GM18519 (cell line): ENCODE results near the gene NUDT3.
"Not testable (repeated sequence)": the region's sequence is repeated elsewhere in the genome, so short reads cannot be mapped to it uniquely, and the experiment has no call there.

Source experiments
- ATAC-seq: cut with Tn5 transposase; IDR thresholded peaks from one replicate; pipeline ENCODE4 v1.9.1; 2021; ENCODE audit warnings: mild to moderate bottlenecking, moderate library complexity; ENCODE audit not compliant: unreplicated experiment, low FRiP score

Gene NUDT3

GRCh38 chr6:34371865-34372264 lies 20.6 kb downstream of the NUDT3 start:
- ATAC-seq: not testable (repeated sequence)

GRCh38 chr6:34370361-34370760 lies 22.1 kb downstream of the NUDT3 start:
- no peak for ATAC-seq

- ATAC-seq: no peak
Observed at GRCh38 chr6:34369385-34369784, 23.1 kb downstream of the NUDT3 start.

- no peak for ATAC-seq
Observed at GRCh38 chr6:34366639-34366921, 25.9 kb downstream of the NUDT3 start.

- not testable (repeated sequence) for ATAC-seq
Observed at GRCh38 chr6:34365781-34366638, 26.5 kb downstream of the NUDT3 start.

GRCh38 chr6:34363681-34364075 lies 28.8 kb downstream of the NUDT3 start:
- not testable (repeated sequence) for ATAC-seq

- ATAC-seq: no peak
Observed at GRCh38 chr6:34362909-34363680, 29.4 kb downstream of the NUDT3 start.

- no peak for ATAC-seq
Observed at GRCh38 chr6:34362176-34362575, 30.3 kb downstream of the NUDT3 start.

GRCh38 chr6:34360556-34360955 lies 31.9 kb downstream of the NUDT3 start:
- ATAC-seq: no peak

GRCh38 chr6:34359418-34360158 lies 32.9 kb downstream of the NUDT3 start:
- ATAC-seq: no peak

- ATAC-seq: no peak
Observed at GRCh38 chr6:34358389-34358905, 34.0 kb downstream of the NUDT3 start.

GRCh38 chr6:34357937-34358336 lies 34.5 kb downstream of the NUDT3 start:
- ATAC-seq: no peak

- ATAC-seq: no peak
Observed at GRCh38 chr6:34355889-34356288, 36.6 kb downstream of the NUDT3 start.

- ATAC-seq: not testable (repeated sequence)
Observed at GRCh38 chr6:34354230-34354629, 38.2 kb downstream of the NUDT3 start.

- ATAC-seq: not testable (repeated sequence)
Observed at GRCh38 chr6:34353530-34353929, 38.9 kb downstream of the NUDT3 start.

- no peak for ATAC-seq
Observed at GRCh38 chr6:34352305-34352937, 40.0 kb downstream of the NUDT3 start.

- ATAC-seq: no peak
Observed at GRCh38 chr6:34350934-34351217, 41.6 kb downstream of the NUDT3 start.

GRCh38 chr6:34350137-34350933 lies 42.1 kb downstream of the NUDT3 start:
- ATAC-seq: no peak

GRCh38 chr6:34349211-34349610 lies 43.3 kb downstream of the NUDT3 start:
- no peak for ATAC-seq

- no peak for ATAC-seq
Observed at GRCh38 chr6:34347303-34347702, 45.2 kb downstream of the NUDT3 start.
